Psoas muscle (tissue), 8 donors: ENCODE data around the gene GSTK1. TPM values are rescaled to one million over a fixed set of nuclear protein-coding genes. Genes with fewer than 3 reads are reported as not detected.
A peak's percentile ranks its signal among the peaks of the same experiment; 100 is the strongest.

Source experiments
- ATAC-seq, 4 donors: fragments of 200-7000 bp; cut with Tn5 transposase; one replicate each; pipeline ENCODE4 v1.9.1; 2020; ENCODE audit warnings: moderate library complexity in 3 of 4, mild to moderate bottlenecking in 2 of 4
- DNase-seq, 2 donors: peaks; one replicate each; pipeline ENCODE4 v3.0.0-alpha.2; 2020
- H3K27ac ChIP-seq: fragments of 200-600 bp; one replicate; pipeline ENCODE4 v1.8.0; 2022
- H3K27me3 ChIP-seq, 3 donors: fragments of 200-600 bp in 1 of 3; one replicate each; pipeline versions ENCODE4 v1.6.1 to v1.8.0; 2013 to 2022; ENCODE audit warnings: low read length in 2 of 3, mild to moderate bottlenecking in 2 of 3, moderate library complexity in 1 of 3; ENCODE audit not compliant: insufficient read depth in 3 of 3
- H3K36me3 ChIP-seq, 2 donors: fragments of 200-600 bp in 1 of 2; one replicate each; pipeline versions ENCODE4 v1.6.1 to v1.8.0; 2013 to 2022; ENCODE audit warnings: low read depth in 1 of 2, mild to moderate bottlenecking in 1 of 2, moderate library complexity in 1 of 2; ENCODE audit not compliant: insufficient read depth in 1 of 2
- H3K4me1 ChIP-seq: fragments of 200-600 bp; one replicate; pipeline ENCODE4 v1.8.0; 2022
- H3K4me3 ChIP-seq: fragments of 200-600 bp; one replicate; pipeline ENCODE4 v1.8.0; 2022; ENCODE audit warnings: mild to moderate bottlenecking
- H3K9me3 ChIP-seq: fragments of 200-600 bp; one replicate; pipeline ENCODE4 v1.8.0; 2022
- CTCF ChIP-seq: fragments of 200-600 bp; IDR thresholded peaks from one replicate; pipeline ENCODE4 v1.8.0; 2022; ENCODE audit warnings: antibody characterized with exemption
- WGBS, 3 donors: extraction: QIAGEN DNeasy Blood & Tissue Kit; methylation state at CpG; one replicate each; pipeline versions ENCODE4 v1.1.6 to v1.1.7; 2013; 5-methylcytosine and 5-hydroxymethylcytosine counted together
- intact Hi-C, 2 donors: fragments of 100-400 bp; cut with DNase I; formaldehyde crosslinking; loops; one replicate each; pipeline versions ENCODE4 v1.11.0 to v1.14.2; 2022
- polyA plus RNA-seq, 3 donors: library from polyadenylated mRNA; stranded (reverse); fragments of 200-250 nt; gene quantifications; one replicate each; pipeline ENCODE4 v1.2.3, GENCODE V29; 2013
- total RNA-seq, 4 donors: library from RNA; stranded (reverse); fragmentation: NEBNext Ultra II Directional in 2 of 4; extraction: Animal tissue kit (Norgen Biotek cat#: 25700) in 2 of 4; gene quantifications; one replicate each; pipeline versions ENCODE4 v1.2.1 to v1.2.4, GENCODE V29; 2021 to 2023
- donor health status: healthy with polysubstance abuse.
- donor health status: DM: no; HTN: no; CAD: no; lungs with moderate emphysema.
- donor health status: Bipolar disorder and iron deficiency.
- donor health status: healthy.
- donor health status: DM: yes; HTN: yes; CAD: no.
- donor health status: DM: no; HTN: no; CAD: no.
- donor health status: DM: no; HTN: no; CAD: no.
- donor health status: DM: yes; HTN: yes; CAD: no.

Gene GSTK1
- total and polyA plus RNA-seq, 7 donors, result 65.1 to 129 (median 93.9) TPM

GRCh38 chr7:143279186-143280098, 16.2 kb downstream of the GSTK1 start:
- Histone ChIP-seq H3K27ac (peak overlapping the region; percentile 25), H3K4me3 (no peak overlapping the region), H3K27me3 (no peaks in the 10 kb centered on the region), H3K9me3 (no peaks in the 10 kb centered on the region), H3K36me3 (no peaks in the 10 kb centered on the region), H3K4me1 (no peaks in the 10 kb centered on the region)
- ATAC-seq, result peak in 1 of 4 donors; percentile 19
- 35 to 43% (median 38%) methylated on average over 8 of the region's 8 CpGs for WGBS, 3 donors
- no peak for TF ChIP-seq CTCF
- DNase-seq, result no peak
- intact Hi-C loops, result no loop called here

GRCh38 chr7:143280160-143280559, 16.9 kb downstream of the GSTK1 start:
- H3K27me3 ChIP-seq, result no peaks in the 10 kb centered on the region
- peak overlapping the region; percentile 2 for H3K27ac ChIP-seq
- no peaks in the 10 kb centered on the region for H3K4me1 ChIP-seq
- 41 to 53% (median 43%) methylated on average over 1 of the region's 1 CpG for WGBS, 3 donors
- no peaks in the 10 kb centered on the region for H3K36me3 ChIP-seq
- intact Hi-C loops, result no loop called here
- ATAC-seq (no peak), DNase-seq (no peak)
- TF ChIP-seq CTCF, result no peak
- no peaks in the 10 kb centered on the region for H3K9me3 ChIP-seq
- no peak overlapping the region for H3K4me3 ChIP-seq

GRCh38 chr7:143280566-143280965, 17.3 kb downstream of the GSTK1 start:
- WGBS, 3 donors, result 46 to 65% (median 56%) methylated on average over 2 of the region's 2 CpGs
- Histone ChIP-seq H3K27ac (no peak overlapping the region), H3K36me3 (no peaks in the 10 kb centered on the region), H3K4me3 (no peak overlapping the region), H3K9me3 (no peaks in the 10 kb centered on the region), H3K27me3 (no peaks in the 10 kb centered on the region), H3K4me1 (no peaks in the 10 kb centered on the region)
- DNase-seq, result no peak
- intact Hi-C loops, result no loop called here
- no peak for TF ChIP-seq CTCF
- no peak for ATAC-seq

- Histone ChIP-seq H3K36me3 (no peaks in the 10 kb centered on the region), H3K4me1 (no peaks in the 10 kb centered on the region), H3K4me3 (no peak overlapping the region), H3K9me3 (no peaks in the 10 kb centered on the region), H3K27me3 (no peaks in the 10 kb centered on the region), H3K27ac (no peak overlapping the region)
- ATAC-seq (no peak), DNase-seq (no peak)
- no peak for TF ChIP-seq CTCF
- intact Hi-C loops, result no loop called here
- WGBS, 3 donors, result 88 to 92% (median 92%) methylated on average over 2 of the region's 2 CpGs
These were observed 18.3 kb downstream of the GSTK1 start for GRCh38 chr7:143281529-143281928.

GRCh38 chr7:143282124-143282523, 18.9 kb downstream of the GSTK1 start:
- Histone ChIP-seq H3K27me3 (no peaks in the 10 kb centered on the region), H3K27ac (no peak overlapping the region), H3K9me3 (no peaks in the 10 kb centered on the region), H3K4me1 (no peaks in the 10 kb centered on the region), H3K4me3 (no peak overlapping the region), H3K36me3 (no peaks in the 10 kb centered on the region)
- intact Hi-C loops, result no loop called here
- 97% methylated on average over 8 of the region's 8 CpGs for whole genome bisulfite sequencing, 3 donors
- DNase-seq (no peak), ATAC-seq (no peak)
- no peak for TF ChIP-seq CTCF
